ENCODE data around the gene SAMD8. TPM values are rescaled to one million over a fixed set of nuclear protein-coding genes. Genes with fewer than 3 reads are reported as not detected.

The SAMD8 gene
- total and polyA plus RNA-seq, 10 of the 15 experiments (the other 5 are each of a cell fraction or from before 2014, with no cell fraction given) = 2.8 to 26.0 (median 9.3) TPM

GRCh38 chr10:75181073-75181472 is 69.6 kb downstream of the SAMD8 start (continued):
- no peak for TF ChIP-seq ATF2 (IDR thresholded peaks at IDR 0.05; ENCODE audit: low read length)
- TF ChIP-seq MEF2A (IDR thresholded peaks at IDR 0.05; ENCODE audit: insufficient read depth, low read depth, low read length) = no peak

- Histone ChIP-seq H3K4me1 (ENCODE audit: control insufficient read depth, insufficient read depth, low read length) (no peaks in the 10 kb centered on the region), H3K27ac (ENCODE audit: control insufficient read depth, insufficient read depth) (no peak overlapping the region), H4K20me1 (ENCODE audit: control insufficient read depth, insufficient read depth) (no peaks in the 10 kb centered on the region), H3K36me3 (ENCODE audit: control insufficient read depth in 2 of 2, insufficient read depth in 2 of 2, low read length in 1 of 2) (0 out of 4 replicates have a peak, but pooled peaks cover 0 to 5% of the 10 kb centered on the region in 2 experiments), H3K79me2 (ENCODE audit: control insufficient read depth, insufficient read depth, low read length) (no peaks in the 10 kb centered on the region), H3K4me3 (no peak overlapping the region), H3K27me3 (replicated peaks in 1 of 2; ENCODE audit: control insufficient read depth in 2 of 2, insufficient read depth in 2 of 2, low read length in 1 of 2) (no peaks in the 10 kb centered on the region), H3K9ac (ENCODE audit: control insufficient read depth, insufficient read depth, low read length) (no peak overlapping the region), H3K9me3 (replicated peaks; ENCODE audit: control insufficient read depth, insufficient read depth, low read length) (no peaks in the 10 kb centered on the region), H3K4me2 (ENCODE audit: control insufficient read depth, insufficient read depth) (no peak overlapping the region), H2AFZ (ENCODE audit: control insufficient read depth, low read depth, low read length) (no peak overlapping the region)
- TF ChIP-seq TARDBP (IDR thresholded peaks at IDR 0.05; ENCODE audit: borderline replicate concordance) (no peak), ASH2L (IDR thresholded peaks at IDR 0.05; ENCODE audit: borderline replicate concordance, low read depth) (no peak), MYC (IDR thresholded peaks at IDR 0.05; ENCODE audit: insufficient read depth, insufficient read length, insufficient replicate concordance, low read length, severe bottlenecking) (no peak), IKZF1 (conservative IDR thresholded peaks at IDR 0.05) (no peak), BCL3 (IDR thresholded peaks at IDR 0.05; ENCODE audit: borderline replicate concordance, insufficient read depth, low read depth, low read length, poor library complexity, severe bottlenecking) (no peak)
- in situ Hi-C loops (cut with MboI) (no loop called here), intact Hi-C loops (cut with micrococcal nuclease; ENCODE audit: unreplicated experiment) (no loop called here)
- DNase-seq (ENCODE audit: low read depth, low spot score) (no peak), FAIRE-seq (no peak), ATAC-seq (no peak)
- CTCF ChIA-PET = interaction anchor here (0.6 to 7.0 kb wide), 5 partner anchors 25 to 72 kb away, joined by 3 to 207 read pairs (median 4); partner anchors contain the start of gene COMTD1
- SMC1A ChIA-PET (ENCODE audit: uncharacterized antibody, unreplicated experiment) = interaction anchor here (0.6 to 2.8 kb wide), 2 partner anchors 44 to 50 kb away, joined by 3 to 21 read pairs; no protein-coding TSS in a partner anchor
- RAD21 ChIA-PET (ENCODE audit: unreplicated experiment) = interaction anchor here (2.6 to 3.9 kb wide), 3 partner anchors 24 to 49 kb away, joined by 14 to 52 read pairs (median 17); partner anchors contain the start of genes COMTD1 and VDAC2
- BruUV-seq (replicated peaks) = no TSS peak
- POLR2A ChIA-PET = interaction anchor here (0.5 to 0.7 kb wide), 3 partner anchors 50 to 533 kb away, joined by 3 read pairs; no protein-coding TSS in a partner anchor
- WGBS (ENCODE audit: insufficient coverage, insufficient replicate concordance, low lambda C conversion rate, missing lambda C conversion rate) = 34% methylated on average over 4 of the region's 4 CpGs
Measured at GRCh38 chr10:75186310-75186709, 74.9 kb downstream of the SAMD8 start.

All from GM12878 (cell line).